Transverse colon (tissue), 4 donors: ENCODE results near the gene SLC37A3. TPM values are rescaled to one million over a fixed set of nuclear protein-coding genes. Genes with fewer than 3 reads are reported as not detected.

Experiments
- DNase-seq: peaks from one replicate; pipeline ENCODE4 v3.0.0-alpha.2; 2019
- H3K27ac ChIP-seq, 4 donors: fragments of 200-600 bp; sonication (generic); 2 replicates each; pipeline ENCODE4 v1.5.1; 2016 to 2018; ENCODE audit warnings: inconsistent platforms in 4 of 4
- H3K27me3 ChIP-seq: fragments of 200-600 bp; sonication (generic); 2 replicates; pipeline ENCODE4 v1.5.1; 2017; ENCODE audit warnings: inconsistent platforms
- H3K36me3 ChIP-seq, 4 donors: fragments of 200-600 bp; sonication (generic); 2 replicates each; pipeline ENCODE4 v1.5.1; 2017 to 2019; ENCODE audit warnings: inconsistent platforms in 4 of 4
- H3K4me1 ChIP-seq, 4 donors: fragments of 200-600 bp; sonication (generic); 2 replicates each; pipeline ENCODE4 v1.5.1; 2017 to 2020; ENCODE audit warnings: inconsistent platforms in 4 of 4
- H3K4me3 ChIP-seq, 4 donors: fragments of 200-600 bp; sonication (generic); 1 replicate in 1 of 4; 2 replicates in 3 of 4; pipeline versions ENCODE4 v1.5.1 to v1.6.1; 2017 to 2019; ENCODE audit warnings: inconsistent platforms in 4 of 4
- H3K9me3 ChIP-seq, 2 donors: fragments of 200-600 bp; sonication (generic); 2 replicates each; pipeline ENCODE4 v1.5.1; 2017 to 2019; ENCODE audit warnings: inconsistent platforms in 2 of 2
- CTCF ChIP-seq, 5 experiments: fragments of 200-600 bp in 3 of 5; fragments of 450-650 bp in 2 of 5; sonication (generic) in 3 of 5; IDR thresholded peaks; 1 replicate in 2 of 5; 2 replicates in 3 of 5; pipeline ENCODE4 v1.5.1; 2016 to 2017; ENCODE audit warnings: antibody characterized with exemption in 5 of 5, inconsistent platforms in 3 of 5, mild to moderate bottlenecking in 2 of 5, moderate library complexity in 1 of 5
- EP300 ChIP-seq: sonication (generic); formaldehyde crosslinking; IDR thresholded peaks from one replicate; pipeline ENCODE4 v1.6.1; 2017; ENCODE audit warnings: antibody characterized with exemption, low read depth
- POLR2A ChIP-seq: fragments of 450-650 bp; IDR thresholded peaks from one replicate; pipeline ENCODE4 v1.6.1; 2016; ENCODE audit warnings: antibody characterized with exemption, mild to moderate bottlenecking, moderate library complexity
- POLR2AphosphoS5 ChIP-seq, 3 donors: sonication (generic); formaldehyde crosslinking; IDR thresholded peaks; one replicate each; pipeline ENCODE4 v1.6.1; 2016; ENCODE audit warnings: antibody characterized with exemption in 3 of 3
- WGBS, 2 donors: methylation state at CpG; one replicate each; pipeline ENCODE4 v1.1.5; 2018; ENCODE audit warnings: low coverage in 1 of 2; 5-methylcytosine and 5-hydroxymethylcytosine counted together
- in situ Hi-C, 4 donors: fragments of 200-750 bp; cut with MboI; loops; one replicate each; pipeline versions ENCODE4 v1.15.0 to v1.15.1; 2017; ENCODE audit warnings: low sequenced_read_pairs in 3 of 4, low pct_ligation_motif_present in 1 of 4, low pct_unique_long_range_greater_than_20kb in 1 of 4
- intact Hi-C: fragments of 100-400 bp; cut with DNase I; formaldehyde crosslinking; loops from one replicate; pipeline ENCODE4 v1.15.1; 2023; ENCODE audit warnings: low total_unique reads
- total RNA-seq, 4 donors: library from RNA; depleted of rRNA; stranded (reverse); fragments of >200 nt; gene quantifications; one replicate each; pipeline ENCODE4 v1.1.0, GENCODE V29; 2016

Gene SLC37A3
- total RNA-seq = 100 to 1,000 TPM in 1 of 4 donors, 10 to 100 TPM in 3; 34.8 to 132 (median 76.0) TPM

- in situ Hi-C loops (no loop called here), intact Hi-C loops (no loop called here)
- H3K36me3 ChIP-seq = no peaks in the 10 kb centered on the region
- TF ChIP-seq POLR2AphosphoS5 (IDR thresholded peaks at IDR 0.05) (peak; percentile 95 to 97 (median 97)), CTCF (IDR thresholded peaks at IDR 0.05) (peak in 4 of 5 experiments; percentile 17 to 50 (median 24)), POLR2A (peak; percentile 80), EP300 (no peak)
- no peaks in the 10 kb centered on the region for H3K9me3 ChIP-seq
- H3K27ac ChIP-seq = peak within 1 kb of the TSS; percentile 89 to 97 (median 94)
- H3K4me3 ChIP-seq = peak within 1 kb of the TSS; percentile 62 to 99 (median 87)
- WGBS, 2 donors = 1 to 6% methylated on average over 10 to 62 of the region's 66 CpGs
- DNase-seq = peak; percentile 92
- H3K27me3 ChIP-seq = no peaks in the 10 kb centered on the region
- peaks cover 0 to 20% (median 14%) of the 10 kb centered on the region in 4 donors for H3K4me1 ChIP-seq
Observed at GRCh38 chr7:140397784-140398750, at the start of gene SLC37A3. Gene SLC37A3, minus strand, starts transcription at chr7:140398530. Its CDS starts 16,004 bp downstream, at chr7:140382526.

- in situ Hi-C loops = no loop called here
- no peak for TF ChIP-seq POLR2A
- TF ChIP-seq EP300 = no peak
- TF ChIP-seq POLR2AphosphoS5 (IDR thresholded peaks at IDR 0.05) = no peak
- TF ChIP-seq CTCF (IDR thresholded peaks at IDR 0.05) = no peak
Observed at GRCh38 chr7:140447841-140448240, 49.5 kb upstream of the SLC37A3 start.

GRCh38 chr7:140446467-140446866 lies 48.1 kb upstream of the SLC37A3 start:
- in situ Hi-C loops = no loop called here
- 94 to 95% methylated on average over 6 to 11 of the region's 11 CpGs for WGBS, 2 donors

More at GRCh38 chr7:140447841-140448240, 49.5 kb upstream of the SLC37A3 start:
- Histone ChIP-seq H3K4me1 (peaks cover 0 to 33% (median 19%) of the 10 kb centered on the region in 4 donors), H3K36me3 (no peaks in the 10 kb centered on the region), H3K4me3 (no peak overlapping the region), H3K27me3 (no peaks in the 10 kb centered on the region), H3K27ac (no peak overlapping the region), H3K9me3 (no peaks in the 10 kb centered on the region)
- DNase-seq = no peak
- WGBS, 2 donors = 83 to 85% methylated on average over 3 to 7 of the region's 7 CpGs
- intact Hi-C loops = no loop called here

GRCh38 chr7:140441519-140441918 lies 43.2 kb upstream of the SLC37A3 start:
- WGBS, 2 donors = 51 to 73% methylated on average over 2 of the region's 2 CpGs
- in situ Hi-C loops (no loop called here), intact Hi-C loops (no loop called here)
- Histone ChIP-seq H3K36me3 (no peaks in the 10 kb centered on the region), H3K9me3 (no peaks in the 10 kb centered on the region), H3K4me1 (peaks cover 2 to 16% (median 6%) of the 10 kb centered on the region in 4 donors), H3K4me3 (no peak overlapping the region), H3K27ac (no peak overlapping the region), H3K27me3 (no peaks in the 10 kb centered on the region)
- DNase-seq = no peak
- TF ChIP-seq POLR2A (no peak), EP300 (no peak), POLR2AphosphoS5 (IDR thresholded peaks at IDR 0.05) (no peak), CTCF (IDR thresholded peaks at IDR 0.05) (no peak)

More at GRCh38 chr7:140446467-140446866, 48.1 kb upstream of the SLC37A3 start:
- no peak for DNase-seq
- Histone ChIP-seq H3K27me3 (no peaks in the 10 kb centered on the region), H3K4me1 (peaks cover 0 to 19% (median 8%) of the 10 kb centered on the region in 4 donors), H3K9me3 (no peaks in the 10 kb centered on the region), H3K4me3 (no peak overlapping the region), H3K36me3 (no peaks in the 10 kb centered on the region), H3K27ac (no peak overlapping the region)
- intact Hi-C loops = no loop called here
- TF ChIP-seq EP300 = no peak
